Nucleus accumbens (tissue), 56 donors: ENCODE data around the gene HYPK.

Experiments used
- DNase-seq, 56 donors: peaks; one replicate each; lab custom pipeline; 2025; lab: John Stamatoyannopoulos, UW

HYPK gene

GRCh38 chr15:43800286-43801141, at the start of gene HYPK:
Gene HYPK (plus strand): TSS chr15:43800599. CDS start chr15:43800623, 24 bp downstream.
- peak; percentile 32 to 95 (median 90) for DNase-seq

GRCh38 chr15:43751885-43752284, 48.5 kb upstream of the HYPK start:
- no peak for DNase-seq

GRCh38 chr15:43762824-43763223, 37.6 kb upstream of the HYPK start:
- no peak for DNase-seq

GRCh38 chr15:43763819-43764446, 36.5 kb upstream of the HYPK start:
- DNase-seq, result no peak

- peak in 25 of 56 donors; percentile 2 to 77 (median 17) for DNase-seq
These were observed 30.7 kb upstream of the HYPK start for GRCh38 chr15:43769584-43770228.

- DNase-seq, result no peak
These were observed 28.6 kb upstream of the HYPK start for GRCh38 chr15:43771816-43772215.

GRCh38 chr15:43772624-43773023, 27.8 kb upstream of the HYPK start:
- DNase-seq, result no peak

- no peak for DNase-seq
These were observed 26.3 kb upstream of the HYPK start for GRCh38 chr15:43774062-43774461.

GRCh38 chr15:43775411-43775965, 24.9 kb upstream of the HYPK start:
- peak in 10 of 56 donors; percentile 5 to 39 (median 20) for DNase-seq

- peak in 2 of 56 donors; percentile 12 to 31 for DNase-seq
These were observed 24.2 kb upstream of the HYPK start for GRCh38 chr15:43776101-43776717.

- DNase-seq, result peak in 42 of 56 donors; percentile 15 to 73 (median 48)
These were observed 23.6 kb upstream of the HYPK start, which contains the start of gene ELL3 for GRCh38 chr15:43776718-43777266. Gene ELL3 (minus strand): TSS chr15:43776966. CDS start chr15:43776901, 65 bp downstream.

- peak in 44 of 56 donors; percentile 26 to 74 (median 54) for DNase-seq
These were observed 23.0 kb upstream of the HYPK start for GRCh38 chr15:43777267-43777914.

- no peak for DNase-seq
These were observed 21.4 kb upstream of the HYPK start for GRCh38 chr15:43779016-43779415.

GRCh38 chr15:43789409-43789808, 11.0 kb upstream of the HYPK start:
- DNase-seq, result no peak

GRCh38 chr15:43791993-43792760, 8.2 kb upstream of the HYPK start, which contains the start of gene SERF2:
Gene SERF2 (plus strand): TSS chr15:43792320. CDS start chr15:43792377, 57 bp downstream.
- DNase-seq, result peak; percentile 97 to 100 (median 100)

GRCh38 chr15:43792761-43793476, 7.5 kb upstream of the HYPK start:
- peak in 3 of 56 donors; percentile 21 to 55 (median 49) for DNase-seq

GRCh38 chr15:43793647-43794046, 6.8 kb upstream of the HYPK start:
- no peak for DNase-seq
